HG03442 (cell line): Measurements from ENCODE around the gene FOXO6.

Experiments used
- ATAC-seq: cut with Tn5 transposase; IDR thresholded peaks from one replicate; pipeline ENCODE4 v1.9.1; 2021; ENCODE audit warnings: mild to moderate bottlenecking, moderate library complexity; ENCODE audit not compliant: unreplicated experiment

The FOXO6 gene

DNA sequence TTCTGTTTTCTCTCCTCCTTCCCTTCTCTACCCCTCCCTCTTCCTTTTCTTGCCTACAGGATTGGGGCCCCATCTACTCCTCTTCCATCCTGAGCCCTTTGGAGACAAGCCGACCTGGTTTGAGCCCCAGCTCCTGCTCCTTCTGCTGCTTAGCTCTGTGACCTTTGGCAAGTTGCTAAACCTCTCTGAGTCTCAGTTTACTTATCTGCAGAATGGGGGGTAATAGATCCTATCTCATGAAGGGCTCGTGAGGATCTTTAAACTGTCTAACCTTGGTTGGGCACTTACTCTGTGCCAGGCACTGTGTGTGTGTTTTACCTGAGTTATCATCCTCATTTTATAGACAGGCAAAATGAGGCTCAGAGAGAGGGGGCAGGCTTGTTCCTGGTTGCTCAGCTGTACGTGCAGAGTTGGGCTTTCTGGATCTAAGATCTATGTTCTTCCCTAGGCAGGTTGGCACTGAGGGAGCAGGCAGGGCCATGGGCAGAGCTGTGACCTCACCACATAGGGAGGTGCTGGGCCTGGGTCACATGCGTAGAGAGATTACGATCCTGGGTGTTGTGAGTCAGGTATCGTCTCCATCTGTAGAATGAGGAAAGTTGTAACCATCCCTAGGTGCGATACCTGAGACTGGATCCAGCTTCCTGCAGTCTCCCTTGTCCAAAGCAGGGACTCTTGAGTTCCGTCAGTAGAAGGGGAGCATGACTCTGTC lies 58.5 kb downstream of the FOXO6 start:
- no peak for ATAC-seq

DNA sequence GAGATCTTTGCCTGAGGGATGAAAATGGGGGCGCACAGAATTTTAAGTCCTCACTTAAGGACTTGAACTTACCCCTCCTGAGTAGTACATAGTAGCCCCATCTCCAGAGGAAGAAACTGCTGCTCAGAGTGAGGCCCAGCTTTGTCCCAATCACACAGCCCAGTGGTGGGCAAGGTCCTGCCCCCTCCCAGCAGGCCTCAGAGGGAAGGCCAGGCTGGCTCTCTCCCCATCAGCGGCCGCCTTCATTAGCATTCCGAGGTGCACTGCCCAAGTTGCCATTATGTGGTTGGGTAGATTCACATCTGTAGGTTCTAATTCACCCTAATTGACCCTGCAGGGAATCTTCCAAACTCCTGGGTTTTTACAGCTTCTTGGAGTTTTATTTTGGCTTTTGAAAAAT lies 59.1 kb downstream of the FOXO6 start:
- no peak for ATAC-seq

DNA sequence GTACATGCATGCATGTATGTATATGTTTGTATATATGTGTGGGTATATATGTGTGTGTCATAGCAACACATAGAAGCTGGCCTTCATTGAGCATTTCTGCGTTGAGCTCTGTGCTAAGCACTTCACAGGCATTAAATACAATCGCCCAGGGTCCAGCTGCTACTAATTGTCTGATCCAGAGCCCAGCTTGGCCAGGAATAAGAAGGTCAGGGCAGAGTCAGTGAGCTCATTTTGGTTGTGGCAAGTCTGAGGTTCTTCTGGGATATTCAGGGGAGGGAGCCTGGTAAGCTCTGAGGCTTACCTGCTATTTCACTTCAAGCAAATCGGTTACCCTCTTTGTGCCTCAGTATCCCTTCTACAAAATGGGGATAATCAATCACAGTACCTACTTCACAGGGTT lies 59.6 kb downstream of the FOXO6 start:
- ATAC-seq = no peak

DNA sequence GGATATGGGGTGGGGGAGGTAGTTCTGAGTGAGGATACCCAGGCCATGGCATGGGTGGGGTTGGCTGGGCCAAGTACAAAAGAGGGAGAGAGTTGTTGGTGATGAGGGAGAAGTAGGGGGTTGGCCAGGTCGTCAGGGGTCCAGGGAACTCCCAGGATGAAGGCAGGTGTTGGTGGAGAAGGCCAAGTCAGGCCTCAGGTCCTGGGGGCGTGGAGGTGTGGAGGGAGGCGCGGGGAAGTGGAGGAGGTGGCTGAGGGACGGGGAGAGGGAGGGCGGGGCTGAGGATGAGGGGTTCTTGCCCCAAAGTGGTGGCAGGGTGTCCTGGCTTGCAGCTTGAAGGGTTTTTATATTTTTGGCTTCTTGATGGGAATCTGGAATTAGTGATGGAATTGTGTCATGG lies 61.1 kb downstream of the FOXO6 start:
- ATAC-seq = no peak

DNA sequence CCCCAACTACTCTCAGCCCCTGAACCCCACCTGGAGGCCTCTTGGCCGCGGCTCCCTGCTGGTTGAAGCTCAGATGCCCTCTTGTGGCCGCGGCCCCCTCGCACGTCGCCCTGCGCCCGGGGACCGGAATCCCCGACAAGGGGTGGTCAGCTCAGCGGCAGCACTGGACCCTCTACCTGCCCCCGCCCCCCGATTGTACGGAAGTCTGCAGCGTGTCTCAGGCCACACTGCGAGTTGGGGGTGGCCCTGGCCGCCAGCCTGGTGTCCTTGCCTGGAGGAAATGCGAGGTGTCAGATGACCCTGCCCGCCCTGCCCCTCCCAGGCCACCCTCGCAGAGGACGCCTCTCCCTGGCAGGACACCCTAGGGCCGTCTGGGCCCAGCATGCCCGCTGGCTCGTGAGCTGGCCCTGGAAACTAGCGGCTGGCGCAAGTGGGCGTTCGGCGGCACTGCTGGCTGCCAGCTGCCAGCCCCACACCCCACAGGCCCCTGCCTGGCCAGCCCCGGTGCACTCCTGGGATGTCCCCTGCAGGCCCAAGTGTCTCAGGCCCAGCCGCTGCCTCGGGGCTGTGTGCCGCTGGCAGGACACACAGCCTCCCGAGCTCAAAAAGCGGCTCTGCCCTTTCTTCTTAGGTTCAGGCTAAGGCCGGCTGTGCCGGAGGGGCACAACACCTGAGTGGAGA lies 62.4 kb downstream of the FOXO6 start:
- no peak for ATAC-seq

DNA sequence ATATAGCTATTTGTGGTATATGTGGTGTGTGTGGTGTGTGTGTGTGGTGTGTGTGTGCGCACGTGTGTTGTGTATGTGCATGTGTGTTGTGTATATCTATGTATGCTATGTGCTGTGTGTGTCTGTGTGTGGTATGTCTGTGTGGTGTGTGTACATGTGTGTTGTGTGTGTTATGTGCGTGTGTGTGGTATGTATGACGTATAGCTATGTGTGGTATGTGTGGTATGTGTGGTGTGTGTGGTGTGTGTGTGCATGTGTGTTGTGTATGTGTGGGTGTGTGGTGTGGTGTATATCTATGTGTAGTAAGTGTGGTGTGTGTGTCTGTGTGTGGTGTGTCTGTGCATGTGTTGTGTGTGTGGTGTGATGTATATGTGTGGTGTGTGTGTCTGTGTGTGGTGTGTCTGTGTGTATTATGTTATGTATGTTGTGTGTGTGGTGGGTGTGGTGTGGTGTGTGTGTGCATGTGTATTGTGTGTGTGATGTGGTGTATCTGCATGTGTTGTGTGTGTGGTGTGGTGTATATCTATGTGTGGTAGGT lies 63.4 kb downstream of the FOXO6 start:
- ATAC-seq = no peak

DNA sequence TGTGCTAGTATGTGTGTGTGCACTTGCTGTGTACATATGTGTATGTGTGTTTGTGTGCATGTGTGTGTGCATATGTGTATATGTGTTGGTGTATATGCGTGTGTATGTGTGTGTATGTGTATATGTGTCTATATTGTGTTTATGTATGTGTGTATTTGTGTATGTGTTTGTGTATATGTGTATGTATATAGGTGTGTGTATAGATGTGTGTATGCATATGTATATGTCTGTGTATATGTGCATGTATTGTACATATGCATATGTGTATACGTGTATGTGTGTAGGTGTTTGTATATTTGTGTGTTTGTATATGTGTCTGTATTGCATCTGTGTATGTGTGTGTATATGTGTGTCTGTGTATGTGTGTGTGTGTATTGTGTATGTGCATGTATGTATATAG lies 64.1 kb downstream of the FOXO6 start:
- ATAC-seq = no peak

DNA sequence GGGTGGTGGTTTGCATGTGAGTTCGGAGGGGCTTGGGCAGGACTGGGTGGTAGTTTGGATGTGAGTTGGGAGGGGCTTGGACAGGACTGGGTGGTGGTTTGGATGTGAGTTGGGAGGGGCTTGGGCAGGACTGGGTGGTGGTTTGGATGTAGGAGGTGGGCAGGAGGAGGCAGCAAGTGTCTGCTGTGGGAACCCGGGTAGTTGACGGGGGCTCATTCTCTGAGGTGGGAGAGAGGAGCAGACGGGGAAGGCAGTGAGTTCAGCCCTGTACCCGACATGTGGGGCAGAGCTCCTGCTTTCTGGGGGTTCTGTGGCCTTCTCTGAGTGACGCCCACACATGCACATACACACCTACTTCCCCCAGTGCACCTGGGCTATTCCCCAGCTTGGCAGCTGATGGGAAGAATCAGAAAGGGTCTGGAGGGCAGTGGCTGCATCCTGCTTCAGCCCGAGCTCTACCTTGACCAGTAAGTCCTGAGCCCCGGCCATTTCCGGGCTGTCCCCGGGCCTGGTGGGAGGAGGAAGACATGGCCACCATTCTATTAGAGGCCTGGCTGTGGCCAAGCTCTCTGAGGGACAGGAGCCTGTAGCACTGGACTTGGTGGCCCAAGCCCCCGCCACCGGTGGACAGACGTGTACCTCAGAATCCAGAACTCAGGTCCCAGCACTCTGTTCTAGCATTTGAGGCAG lies 65.1 kb downstream of the FOXO6 start:
- no peak for ATAC-seq

DNA sequence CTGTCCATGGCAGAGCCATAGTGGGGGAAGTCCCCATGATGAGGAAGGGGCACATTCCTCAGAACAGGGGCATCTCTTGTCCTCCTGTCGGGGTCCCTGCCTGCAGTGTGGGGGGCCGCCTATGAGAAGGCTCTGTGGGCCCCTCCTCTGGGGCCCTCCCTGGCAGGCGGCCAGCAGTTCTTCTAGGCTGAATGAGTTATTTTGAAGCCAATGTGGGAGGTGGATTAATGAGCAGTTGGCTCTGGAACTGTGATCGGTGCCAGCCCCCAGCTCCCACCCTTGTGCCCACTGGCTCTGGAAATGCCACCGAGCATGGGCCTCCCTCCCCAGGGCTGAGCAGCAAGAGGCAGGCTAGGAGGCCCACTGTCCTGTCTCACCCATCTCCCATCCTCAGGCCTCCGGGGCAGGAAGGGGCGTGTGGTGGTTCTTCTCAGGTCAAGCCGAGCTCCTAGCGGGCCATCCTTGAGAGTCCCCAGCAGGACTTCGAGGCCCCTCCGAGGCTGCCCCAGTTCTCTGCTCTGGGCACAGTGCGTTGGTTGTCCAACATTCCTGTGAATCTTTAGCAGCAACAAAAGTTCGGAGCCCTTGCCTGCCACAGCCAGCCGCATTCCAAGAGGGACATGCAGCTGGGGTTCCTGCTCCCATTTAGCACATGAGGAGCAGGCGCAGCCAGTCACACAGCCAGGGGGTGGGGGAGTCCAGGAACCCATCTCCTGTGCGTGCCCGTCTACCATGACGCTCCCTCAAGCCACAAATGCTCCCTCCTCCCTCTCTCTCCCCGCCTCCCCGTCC lies 66.1 kb downstream of the FOXO6 start:
- no peak for ATAC-seq

DNA sequence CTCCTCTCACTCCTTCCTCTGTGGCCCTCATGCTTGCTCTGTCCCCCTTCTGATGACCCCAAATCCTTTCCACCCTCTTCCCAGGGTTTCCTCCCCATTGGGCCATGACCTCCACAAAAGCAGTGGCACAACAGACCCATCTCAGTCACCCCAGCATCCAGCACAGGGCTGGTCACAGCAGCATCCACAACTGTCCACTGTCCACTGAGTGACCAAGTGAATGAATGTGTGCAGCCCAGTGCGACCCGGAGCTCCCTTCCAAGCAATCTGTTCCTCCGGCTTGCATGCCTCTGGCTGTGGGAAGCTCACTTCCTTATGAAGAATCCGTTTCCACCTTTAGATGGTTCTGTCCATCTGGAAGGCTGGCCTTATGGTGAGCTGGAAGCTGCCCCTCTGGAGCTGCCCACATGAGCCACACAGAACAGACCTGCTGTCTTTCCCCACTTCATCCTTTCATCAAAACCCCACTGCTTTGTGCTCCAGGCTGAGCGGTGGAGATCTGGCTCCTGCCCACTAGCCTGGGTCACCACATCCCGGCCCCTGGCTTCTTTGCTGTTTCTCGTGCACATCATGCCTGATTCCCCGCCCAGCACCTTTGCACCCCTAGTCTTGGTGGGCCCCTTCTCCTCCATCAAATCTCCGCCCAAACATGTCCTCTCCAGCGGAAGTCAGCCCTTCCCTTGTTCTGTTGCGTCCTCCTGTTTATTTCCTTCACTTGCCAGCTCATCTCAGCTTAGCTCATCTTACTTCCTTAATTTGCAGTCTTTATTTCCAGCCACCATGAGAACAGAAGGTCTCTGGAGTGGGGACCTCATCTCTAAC lies 66.9 kb downstream of the FOXO6 start:
- no peak for ATAC-seq

DNA sequence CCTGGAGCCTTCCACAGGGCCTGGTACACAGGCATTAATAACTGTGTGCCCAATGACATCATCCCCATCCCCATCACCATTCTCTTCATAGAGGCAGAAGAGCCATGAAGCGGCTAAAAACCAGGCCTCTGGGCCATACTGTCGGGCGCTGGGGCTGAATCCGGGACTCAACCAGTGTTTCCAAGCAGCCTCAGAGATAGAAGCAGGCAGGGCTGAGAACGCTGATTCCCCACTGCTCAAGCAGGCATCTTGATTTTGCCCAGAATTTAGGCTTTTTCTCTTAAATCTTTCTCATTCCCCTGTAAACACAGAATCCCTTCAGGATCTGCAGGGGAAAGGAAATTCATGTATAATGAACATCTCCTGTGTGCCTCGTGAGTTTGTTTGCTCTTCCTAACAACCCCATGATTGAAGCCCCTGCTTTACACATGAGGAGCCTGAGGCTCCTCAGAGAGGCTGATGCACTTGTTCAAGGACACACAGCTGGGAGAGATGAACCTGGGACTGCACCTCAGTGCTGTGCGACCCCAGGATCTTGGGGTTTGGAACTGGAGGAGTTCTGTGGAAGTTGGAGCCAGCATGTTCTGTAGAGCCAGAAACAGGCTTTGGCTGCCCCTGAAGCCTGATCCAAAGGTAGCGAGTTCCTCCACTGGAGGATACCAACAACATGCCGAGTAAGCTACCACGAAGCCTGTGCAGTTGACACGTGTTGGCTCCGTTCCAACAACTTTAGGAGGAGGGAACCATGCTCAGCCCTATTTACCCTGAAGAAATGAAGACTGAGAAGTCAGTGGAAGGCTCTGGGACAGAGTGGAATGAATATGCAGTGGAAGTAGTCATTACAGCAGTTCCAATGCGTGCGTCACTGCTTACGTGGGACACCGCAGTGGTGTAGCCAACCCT lies 67.8 kb downstream of the FOXO6 start:
- ATAC-seq = no peak

DNA sequence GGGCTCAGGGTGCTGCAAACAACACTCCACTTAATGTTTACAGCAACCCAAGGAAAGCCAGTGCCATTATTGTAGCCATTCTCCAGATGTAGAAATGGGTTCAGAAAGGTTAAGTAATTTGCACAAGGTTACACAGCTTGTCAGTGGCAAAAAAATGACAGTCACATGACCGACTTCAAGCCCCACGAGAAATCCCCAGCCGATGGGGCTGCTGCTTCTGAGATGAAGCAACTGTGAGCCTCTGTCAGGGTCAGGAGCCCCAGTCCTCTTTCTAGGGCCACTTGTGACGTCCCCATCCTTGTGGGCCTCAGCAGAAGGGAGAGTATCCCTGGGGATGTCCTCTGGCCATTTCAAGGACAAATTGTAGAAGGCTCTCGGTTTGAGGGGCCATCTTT lies 68.4 kb downstream of the FOXO6 start:
- ATAC-seq = no peak

DNA sequence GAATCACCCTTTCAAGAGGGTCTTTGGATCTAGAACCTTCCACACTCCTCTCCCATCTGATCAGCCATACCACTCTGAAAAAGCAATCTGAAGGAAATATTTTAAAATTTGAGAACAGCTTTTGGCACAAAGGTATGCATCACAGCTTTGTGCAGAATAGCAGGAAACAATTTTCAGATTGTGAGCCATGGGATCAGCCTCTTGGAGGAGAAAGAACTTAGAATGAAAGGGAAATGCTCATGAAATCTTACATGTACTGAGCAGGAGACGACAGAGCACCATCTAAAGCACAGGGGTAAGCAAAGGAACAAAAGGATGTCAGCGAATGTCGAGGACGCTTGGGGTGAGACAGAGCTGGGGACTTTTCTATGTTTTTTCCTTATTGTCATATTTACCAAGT lies 68.8 kb downstream of the FOXO6 start:
- no peak for ATAC-seq

DNA sequence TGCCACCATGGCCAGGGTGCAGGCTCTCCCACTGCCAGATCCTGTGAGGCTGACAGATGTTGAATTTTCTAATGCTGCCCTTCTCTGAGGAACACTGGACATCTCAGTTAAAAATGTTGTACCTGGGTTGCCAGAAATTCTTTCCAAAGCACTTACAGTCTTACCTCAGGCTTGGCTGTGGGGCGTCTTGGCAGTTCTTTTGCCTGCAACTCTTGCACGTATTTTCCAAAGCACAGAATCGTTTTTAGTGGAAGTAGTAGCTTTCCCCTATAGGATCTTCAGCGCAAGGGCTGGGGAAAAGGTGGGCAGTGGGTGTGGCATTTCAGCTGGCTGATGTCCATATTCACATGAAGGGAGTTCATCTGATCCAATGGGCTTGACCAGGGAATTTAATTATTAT lies 69.3 kb downstream of the FOXO6 start:
- no peak for ATAC-seq

DNA sequence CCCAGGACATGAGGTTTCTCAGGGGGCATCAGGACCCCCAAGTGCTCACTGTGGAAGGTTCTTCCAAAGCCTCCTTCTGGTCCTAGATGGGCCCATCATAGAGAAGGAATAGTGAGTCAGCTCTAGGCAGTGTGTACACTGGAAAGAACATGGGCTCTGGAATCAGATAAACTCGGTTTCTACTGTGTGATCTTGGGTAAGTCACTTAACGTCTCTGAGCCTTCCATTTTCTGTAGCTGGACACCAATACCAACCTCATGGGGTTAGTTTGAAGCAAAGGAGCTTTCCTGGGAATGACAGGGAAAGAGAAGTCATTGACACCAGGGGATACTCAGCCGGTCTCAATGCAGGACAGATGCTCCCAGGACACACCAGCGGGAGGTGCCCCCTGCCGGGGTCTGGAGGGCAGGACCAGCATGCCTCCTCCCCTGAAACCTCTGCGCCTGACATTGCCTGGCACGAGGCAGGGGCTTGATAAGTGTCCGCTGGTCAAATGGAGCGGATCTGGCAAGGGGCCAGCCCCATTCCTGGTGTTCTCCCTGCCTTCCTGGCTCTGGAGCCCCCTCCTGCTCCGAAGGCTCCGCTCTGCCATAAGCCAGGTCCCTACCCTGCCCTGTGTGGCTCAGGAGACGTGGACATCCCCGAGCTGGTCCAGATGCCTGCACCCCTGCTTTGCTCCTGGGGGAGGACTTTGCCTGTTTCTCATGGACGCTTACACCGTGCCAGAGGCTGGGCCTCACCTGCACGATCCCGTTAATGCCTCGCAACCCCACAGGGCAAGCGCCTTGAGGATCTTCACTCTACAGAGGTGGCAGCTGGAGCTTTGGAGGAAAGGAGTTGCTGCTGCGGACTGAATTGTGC lies 70.5 kb downstream of the FOXO6 start:
- ATAC-seq = no peak
